NB4 (cell line): ENCODE data around the gene IL17D.
A peak's percentile ranks its signal among the peaks of the same experiment; 100 is the strongest.

Experiments
- DNase-seq: peaks from one replicate; pipeline ENCODE4 v3.0.0; 2010; ENCODE audit warnings: low read depth
- H3K4me3 ChIP-seq: one replicate; pipeline ENCODE4 v1.5.1; 2011; ENCODE audit warnings: mild to moderate bottlenecking, low read depth, low read length, moderate library complexity
- MYC ChIP-seq: IDR thresholded peaks from 2 replicates; pipeline ENCODE4 v1.6.1; 2011; ENCODE audit warnings: low read depth, low read length
- POLR2A ChIP-seq: IDR thresholded peaks from 2 replicates; pipeline ENCODE4 v1.6.1; 2011; ENCODE audit warnings: mild to moderate bottlenecking; ENCODE audit not compliant: insufficient read length; ENCODE audit errors: extremely low read depth
- TF ChIP-seq, protein P1 (sequence below): IDR thresholded peaks from 2 replicates; pipeline ENCODE4 v1.6.1; 2011; ENCODE audit warnings: low read depth, low read length
- TF ChIP-seq, protein P2 (sequence below): IDR thresholded peaks from one replicate; pipeline ENCODE4 v1.5.1; 2012; ENCODE audit warnings: low read depth, low read length

Gene IL17D

DNA sequence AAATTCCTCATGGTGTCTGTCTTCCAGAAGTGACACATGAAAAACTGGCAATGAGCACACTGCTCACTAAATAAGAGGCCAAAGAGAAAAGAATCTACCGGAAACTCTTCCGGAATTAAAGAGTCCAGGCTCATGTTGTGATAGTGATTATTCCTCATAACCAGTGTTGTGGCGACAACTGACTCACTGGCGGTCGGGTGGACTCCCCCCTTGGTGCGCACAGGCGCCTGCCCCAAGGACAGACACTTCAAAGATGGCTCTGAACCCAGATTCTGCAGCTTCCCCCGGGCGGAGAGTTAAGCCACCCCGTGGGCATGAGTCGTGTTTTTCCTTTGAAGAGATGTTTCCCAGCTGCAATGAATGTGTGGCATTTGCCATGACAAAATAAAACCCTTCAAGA is 10.3 kb downstream of the IL17D start:
- no peak overlapping the region for H3K4me3 ChIP-seq
- peak; percentile 38 for DNase-seq
- no peak for TF ChIP-seq POLR2A
- no peak for TF ChIP-seq MYC
- TF ChIP-seq, protein P1, sequence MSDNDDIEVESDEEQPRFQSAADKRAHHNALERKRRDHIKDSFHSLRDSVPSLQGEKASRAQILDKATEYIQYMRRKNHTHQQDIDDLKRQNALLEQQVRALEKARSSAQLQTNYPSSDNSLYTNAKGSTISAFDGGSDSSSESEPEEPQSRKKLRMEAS: no peak
- TF ChIP-seq, protein P2, sequence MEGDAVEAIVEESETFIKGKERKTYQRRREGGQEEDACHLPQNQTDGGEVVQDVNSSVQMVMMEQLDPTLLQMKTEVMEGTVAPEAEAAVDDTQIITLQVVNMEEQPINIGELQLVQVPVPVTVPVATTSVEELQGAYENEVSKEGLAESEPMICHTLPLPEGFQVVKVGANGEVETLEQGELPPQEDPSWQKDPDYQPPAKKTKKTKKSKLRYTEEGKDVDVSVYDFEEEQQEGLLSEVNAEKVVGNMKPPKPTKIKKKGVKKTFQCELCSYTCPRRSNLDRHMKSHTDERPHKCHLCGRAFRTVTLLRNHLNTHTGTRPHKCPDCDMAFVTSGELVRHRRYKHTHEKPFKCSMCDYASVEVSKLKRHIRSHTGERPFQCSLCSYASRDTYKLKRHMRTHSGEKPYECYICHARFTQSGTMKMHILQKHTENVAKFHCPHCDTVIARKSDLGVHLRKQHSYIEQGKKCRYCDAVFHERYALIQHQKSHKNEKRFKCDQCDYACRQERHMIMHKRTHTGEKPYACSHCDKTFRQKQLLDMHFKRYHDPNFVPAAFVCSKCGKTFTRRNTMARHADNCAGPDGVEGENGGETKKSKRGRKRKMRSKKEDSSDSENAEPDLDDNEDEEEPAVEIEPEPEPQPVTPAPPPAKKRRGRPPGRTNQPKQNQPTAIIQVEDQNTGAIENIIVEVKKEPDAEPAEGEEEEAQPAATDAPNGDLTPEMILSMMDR: no peak

DNA sequence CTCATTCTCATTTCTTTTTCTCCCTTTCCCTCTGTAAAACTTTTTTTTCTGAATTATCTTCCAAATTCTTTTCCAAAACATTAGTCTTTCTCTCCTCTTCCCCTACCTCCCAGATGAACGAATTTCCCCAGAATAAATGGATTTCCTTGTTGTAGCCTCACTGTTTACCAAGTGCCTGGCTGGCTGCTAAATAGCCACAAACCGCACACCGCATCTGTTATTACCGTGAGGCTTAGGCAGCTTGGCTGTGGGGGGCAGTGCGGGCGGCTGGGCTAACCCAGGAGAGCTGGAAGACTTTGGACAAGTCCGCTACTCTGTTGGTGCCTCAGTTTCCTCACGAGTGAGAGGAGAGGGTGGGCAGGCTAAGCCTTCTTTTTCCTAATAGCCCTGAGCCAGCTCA is 10.7 kb downstream of the IL17D start:
- no peak for DNase-seq
- no peak overlapping the region for H3K4me3 ChIP-seq

DNA sequence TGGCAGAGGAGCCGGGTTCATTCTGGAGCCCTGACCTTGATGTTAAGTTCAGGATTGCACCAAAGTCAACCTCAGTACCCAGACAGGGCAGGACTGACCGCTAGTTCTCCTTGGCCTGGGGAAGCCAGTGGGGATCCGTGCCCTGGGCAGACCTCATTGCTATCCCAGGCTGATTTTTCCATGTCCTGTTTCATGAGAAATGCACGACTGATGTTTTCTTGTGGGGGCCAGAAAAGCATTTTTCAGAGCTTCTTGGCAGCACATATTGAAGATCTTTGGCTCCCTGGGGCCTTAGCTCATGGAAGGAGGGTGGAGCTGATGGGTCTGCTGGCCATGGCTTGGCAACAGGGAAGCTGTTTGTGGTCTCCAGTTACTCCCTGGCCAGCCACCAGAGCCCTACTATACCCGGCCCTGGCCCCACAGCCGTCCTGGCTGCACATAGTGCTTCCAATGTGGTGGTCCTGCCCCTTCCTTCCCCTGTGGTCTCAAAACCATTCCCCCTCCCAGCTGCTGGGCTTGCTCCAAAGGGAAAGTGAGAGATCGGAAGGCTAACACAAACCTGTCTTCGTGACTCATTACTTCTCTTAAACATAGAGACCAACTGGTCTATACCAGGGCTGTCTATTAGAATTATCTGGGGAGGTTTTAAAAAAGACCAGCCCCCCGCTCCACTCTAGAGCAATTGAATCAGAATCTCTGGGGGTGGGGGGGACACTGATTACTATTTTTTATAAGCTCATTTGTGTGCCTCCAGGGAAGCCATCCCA is 11.2 kb downstream of the IL17D start:
- TF ChIP-seq MYC (no peak), POLR2A (no peak)
- TF ChIP-seq, protein P1: no peak
- TF ChIP-seq, protein P2: no peak
- H3K4me3 ChIP-seq: no peak overlapping the region
- DNase-seq: no peak

More for the DNA sequence above, 10.7 kb downstream of the IL17D start:
- TF ChIP-seq, protein P2: no peak
- TF ChIP-seq, protein P1: no peak
- TF ChIP-seq MYC (no peak), POLR2A (no peak)

DNA sequence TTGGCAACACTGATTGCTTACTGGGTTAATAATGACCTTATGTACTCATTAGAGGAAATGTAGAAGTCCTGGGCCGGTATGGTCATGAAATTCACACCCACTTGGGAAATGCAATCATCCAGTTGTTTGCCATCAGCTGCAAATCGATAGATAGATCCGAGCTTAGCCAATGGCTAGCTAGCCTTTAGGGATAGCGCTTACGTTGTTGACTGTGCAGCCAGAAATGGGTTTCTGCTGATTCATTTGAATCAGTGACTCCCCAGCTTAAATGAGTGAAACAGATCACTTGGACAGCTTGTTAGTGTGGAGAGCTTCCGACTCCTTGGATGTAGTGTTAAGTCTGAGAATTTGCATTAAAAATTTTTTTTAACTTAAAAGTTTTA is 11.8 kb downstream of the IL17D start:
- TF ChIP-seq, protein P2: no peak
- TF ChIP-seq POLR2A (no peak), MYC (no peak)
- TF ChIP-seq, protein P1: no peak
- H3K4me3 ChIP-seq: no peak overlapping the region
- DNase-seq: no peak

DNA sequence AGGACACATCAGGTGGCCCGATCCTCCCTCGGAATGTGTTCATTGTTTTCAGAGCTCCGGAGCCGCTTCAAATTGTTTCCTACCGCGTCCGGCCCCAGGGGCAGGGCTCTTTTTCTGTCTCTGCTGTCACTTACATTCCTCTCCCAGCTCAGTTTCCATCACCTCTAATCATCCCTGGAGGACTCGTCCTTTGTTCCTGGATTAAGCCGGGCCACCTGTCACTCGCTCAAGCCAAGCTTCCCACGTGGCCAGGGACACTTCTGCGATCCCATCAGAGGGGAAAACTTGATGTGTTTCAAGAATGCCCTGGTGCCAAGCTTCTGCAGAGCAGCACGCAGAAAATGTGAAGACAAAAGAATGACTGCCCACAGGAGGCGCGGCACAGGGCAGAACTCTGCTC is 13.5 kb downstream of the IL17D start:
- no peak for DNase-seq
- TF ChIP-seq MYC (no peak), POLR2A (no peak)
- TF ChIP-seq, protein P1: no peak
- TF ChIP-seq, protein P2: no peak
- H3K4me3 ChIP-seq: no peak overlapping the region
